K562 (cell line): Measurements from ENCODE around the gene TMEM100. TPM values are rescaled to one million over a fixed set of nuclear protein-coding genes. Genes with fewer than 3 reads are reported as not detected.
A peak's percentile ranks its signal among the peaks of the same experiment; 100 is the strongest.

Experiments used
- BCOR ChIP-seq: fragments of 450-650 bp; IDR thresholded peaks from 2 replicates; pipeline ENCODE4 v1.6.1; 2016
- BMI1 ChIP-seq: fragments of 150-350 bp; IDR thresholded peaks from 2 replicates; pipeline ENCODE4 v1.6.1; 2014; ENCODE audit warnings: low read length
- CREM ChIP-seq: IDR thresholded peaks from 2 replicates; pipeline ENCODE4 v1.6.1; 2014; ENCODE audit warnings: antibody characterized with exemption, low read depth
- DNMT1 ChIP-seq: fragments of 450-650 bp; IDR thresholded peaks from 2 replicates; pipeline ENCODE4 v1.6.1; 2016; ENCODE audit warnings: antibody characterized with exemption, mild to moderate bottlenecking
- DPF2 ChIP-seq: fragments of 450-650 bp; IDR thresholded peaks from 2 replicates; pipeline ENCODE4 v1.6.1; 2016
- FOXK1 ChIP-seq: sonication (generic); formaldehyde crosslinking; IDR thresholded peaks from 2 replicates; pipeline ENCODE4 v1.8.0; 2022; ENCODE audit warnings: missing genetic modification reagents, mild to moderate bottlenecking, borderline replicate concordance
- GABPB1 ChIP-seq: sonication (generic); formaldehyde crosslinking; IDR thresholded peaks from 2 replicates; pipeline ENCODE4 v1.8.0; 2022; ENCODE audit warnings: mild to moderate bottlenecking, missing genetic modification reagents
- GATAD2B ChIP-seq: fragments of 450-650 bp; IDR thresholded peaks from 2 replicates; pipeline ENCODE4 v1.6.1; 2017; ENCODE audit warnings: mild to moderate bottlenecking, borderline replicate concordance
- IFI16 ChIP-seq: fragments of 250-450 bp; sonication (Bioruptor Pico); IDR thresholded peaks from 2 replicates; pipeline ENCODE4 v2.1.2; 2022; ENCODE audit warnings: mild to moderate bottlenecking, inconsistent platforms
- NCOR1 ChIP-seq: fragments of 450-650 bp; IDR thresholded peaks from 2 replicates; pipeline ENCODE4 v1.6.1; 2016; ENCODE audit warnings: mild to moderate bottlenecking, moderate library complexity
- SMARCB1 ChIP-seq: IDR thresholded peaks from 2 replicates; pipeline ENCODE4 v1.6.1; 2011; ENCODE audit warnings: improper control_type of control experiment, low read depth; ENCODE audit not compliant: insufficient read length
- ZNF445 ChIP-seq: fragments of 250-450 bp; sonication (Bioruptor Pico); IDR thresholded peaks from 2 replicates; pipeline ENCODE4 v1.4.0; 2020; ENCODE audit warnings: low read depth, mild to moderate bottlenecking, moderate library complexity
- polyA plus RNA-seq, 8 experiments: library from polyadenylated mRNA; depleted of rRNA in 4 of 8; stranded (reverse) in 5 of 8; unstranded in 3 of 8; fragments of >200 nt; fragmentation: Nextera tagmentation in 2 of 8; fragmentation: Illumina TruSeq in 1 of 8; extraction: Ambion mirVana in 2 of 8; extraction: Trizol in 1 of 8; gene quantifications; 2 replicates each; pipeline versions ENCODE4 v1.2.1 to v1.2.3, GENCODE V29; 2011 to 2014; ENCODE audit warnings: inconsistent platforms in 1 of 8, missing spikeins in 1 of 8
- total RNA-seq, 7 experiments: library from RNA; depleted of rRNA in 6 of 7; stranded (reverse); fragments of >200 nt in 6 of 7; fragmentation: Illumina TruSeq in 2 of 7; extraction: Trizol in 2 of 7; gene quantifications; 2 replicates each; pipeline versions ENCODE4 v1.2.1 to v1.2.3, GENCODE V29; 2011 to 2021; ENCODE audit warnings: low replicate concordance in 1 of 7
- TF ChIP-seq, protein P1 (sequence below): sonication (generic); formaldehyde crosslinking; IDR thresholded peaks from 2 replicates; pipeline ENCODE4 v1.8.1; 2022; ENCODE audit warnings: missing genetic modification reagents
- TF ChIP-seq, protein P2 (sequence below): sonication (generic); formaldehyde crosslinking; IDR thresholded peaks from 2 replicates; pipeline ENCODE4 v1.8.0; 2022; ENCODE audit warnings: missing genetic modification reagents, mild to moderate bottlenecking, moderate library complexity, borderline replicate concordance
- TF ChIP-seq, protein P3 (sequence below): IDR thresholded peaks from 2 replicates; pipeline ENCODE4 v1.6.1; 2016; ENCODE audit warnings: missing genetic modification characterization, missing compliant biosample characterization
- TF ChIP-seq, protein P4 (sequence below): fragments of 450-650 bp; IDR thresholded peaks from 2 replicates; pipeline ENCODE4 v1.6.1; 2018; ENCODE audit not compliant: partially characterized antibody
- TF ChIP-seq, protein P5 (sequence below): IDR thresholded peaks from 3 replicates; pipeline ENCODE4 v1.6.1; 2011; ENCODE audit warnings: borderline replicate concordance, mild to moderate bottlenecking; ENCODE audit not compliant: insufficient read length, insufficient read depth
- TF ChIP-seq, protein P6 (sequence below), 3 experiments: IDR thresholded peaks in 2 of 3; conservative IDR thresholded peaks in 1 of 3; 2 replicates each; pipeline ENCODE4 v1.5.1; 2011 to 2012; ENCODE audit warnings: low read length in 3 of 3, mild to moderate bottlenecking in 3 of 3, control low read depth in 2 of 3, improper control_type of control experiment in 1 of 3, inconsistent platforms in 1 of 3, low read depth in 1 of 3, mixed read lengths in 1 of 3, moderate library complexity in 1 of 3; ENCODE audit not compliant: insufficient read depth in 2 of 3

Gene TMEM100
- total and polyA plus RNA-seq, 9 of the 15 experiments (the other 6 are each of a cell fraction or from before 2014, with no cell fraction given) = 0.12 to 0.50 (median 0.19) TPM

DNA sequence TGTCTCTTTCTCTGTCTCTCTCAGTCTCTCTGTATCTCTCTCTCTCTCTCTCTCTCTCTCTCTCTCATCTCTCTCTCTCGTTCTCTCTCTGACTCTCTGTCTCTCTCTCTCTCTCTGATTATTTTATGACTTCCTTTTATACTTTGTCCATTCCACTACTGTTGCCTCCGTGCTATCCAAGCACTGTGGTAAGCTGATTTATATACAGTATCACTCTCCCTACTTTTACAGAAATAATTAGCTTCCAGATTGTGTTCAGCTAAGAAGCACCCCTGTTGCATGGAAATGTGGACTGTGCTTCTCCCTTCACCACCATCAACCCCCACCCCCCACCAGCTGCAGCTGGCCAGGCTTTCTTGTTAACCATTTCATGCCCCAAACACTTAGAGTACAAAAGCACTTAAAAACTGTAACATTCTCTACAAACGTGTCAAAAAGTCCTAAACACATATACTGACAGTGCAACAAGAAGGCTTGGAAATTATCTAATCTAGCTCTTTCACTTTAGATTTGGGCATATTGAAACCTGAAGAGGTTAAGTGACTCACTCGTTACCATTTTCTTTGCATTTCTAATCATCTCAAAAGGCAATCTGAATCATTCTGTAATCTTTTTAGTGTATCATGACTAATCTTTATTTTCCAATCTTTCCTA is 11.6 kb upstream of the TMEM100 start (continued):
- TF ChIP-seq, protein P1, sequence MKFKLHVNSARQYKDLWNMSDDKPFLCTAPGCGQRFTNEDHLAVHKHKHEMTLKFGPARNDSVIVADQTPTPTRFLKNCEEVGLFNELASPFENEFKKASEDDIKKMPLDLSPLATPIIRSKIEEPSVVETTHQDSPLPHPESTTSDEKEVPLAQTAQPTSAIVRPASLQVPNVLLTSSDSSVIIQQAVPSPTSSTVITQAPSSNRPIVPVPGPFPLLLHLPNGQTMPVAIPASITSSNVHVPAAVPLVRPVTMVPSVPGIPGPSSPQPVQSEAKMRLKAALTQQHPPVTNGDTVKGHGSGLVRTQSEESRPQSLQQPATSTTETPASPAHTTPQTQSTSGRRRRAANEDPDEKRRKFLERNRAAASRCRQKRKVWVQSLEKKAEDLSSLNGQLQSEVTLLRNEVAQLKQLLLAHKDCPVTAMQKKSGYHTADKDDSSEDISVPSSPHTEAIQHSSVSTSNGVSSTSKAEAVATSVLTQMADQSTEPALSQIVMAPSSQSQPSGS (CRISPR knock-in tag) = no peak
- TF ChIP-seq, protein P2, sequence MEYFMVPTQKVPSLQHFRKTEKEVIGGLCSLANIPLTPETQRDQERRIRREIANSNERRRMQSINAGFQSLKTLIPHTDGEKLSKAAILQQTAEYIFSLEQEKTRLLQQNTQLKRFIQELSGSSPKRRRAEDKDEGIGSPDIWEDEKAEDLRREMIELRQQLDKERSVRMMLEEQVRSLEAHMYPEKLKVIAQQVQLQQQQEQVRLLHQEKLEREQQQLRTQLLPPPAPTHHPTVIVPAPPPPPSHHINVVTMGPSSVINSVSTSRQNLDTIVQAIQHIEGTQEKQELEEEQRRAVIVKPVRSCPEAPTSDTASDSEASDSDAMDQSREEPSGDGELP = 0 out of 2 replicates have a peak, but pooled peaks have one; percentile 27
- TF ChIP-seq DPF2 = 0 out of 2 replicates have a peak, but pooled peaks have one; percentile 26
- TF ChIP-seq, protein P3, sequence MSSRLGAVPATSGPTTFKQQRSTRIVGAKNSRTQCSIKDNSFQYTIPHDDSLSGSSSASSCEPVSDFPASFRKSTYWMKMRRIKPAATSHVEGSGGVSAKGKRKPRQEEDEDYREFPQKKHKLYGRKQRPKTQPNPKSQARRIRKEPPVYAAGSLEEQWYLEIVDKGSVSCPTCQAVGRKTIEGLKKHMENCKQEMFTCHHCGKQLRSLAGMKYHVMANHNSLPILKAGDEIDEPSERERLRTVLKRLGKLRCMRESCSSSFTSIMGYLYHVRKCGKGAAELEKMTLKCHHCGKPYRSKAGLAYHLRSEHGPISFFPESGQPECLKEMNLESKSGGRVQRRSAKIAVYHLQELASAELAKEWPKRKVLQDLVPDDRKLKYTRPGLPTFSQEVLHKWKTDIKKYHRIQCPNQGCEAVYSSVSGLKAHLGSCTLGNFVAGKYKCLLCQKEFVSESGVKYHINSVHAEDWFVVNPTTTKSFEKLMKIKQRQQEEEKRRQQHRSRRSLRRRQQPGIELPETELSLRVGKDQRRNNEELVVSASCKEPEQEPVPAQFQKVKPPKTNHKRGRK = peak; percentile 67
- no peak for TF ChIP-seq FOXK1 (CRISPR knock-in tag)
- no peak for TF ChIP-seq NCOR1
- no peak for TF ChIP-seq DNMT1
- TF ChIP-seq CREM = no peak
- no peak for TF ChIP-seq IFI16 (CRISPR knock-in tag)
- TF ChIP-seq, protein P4, sequence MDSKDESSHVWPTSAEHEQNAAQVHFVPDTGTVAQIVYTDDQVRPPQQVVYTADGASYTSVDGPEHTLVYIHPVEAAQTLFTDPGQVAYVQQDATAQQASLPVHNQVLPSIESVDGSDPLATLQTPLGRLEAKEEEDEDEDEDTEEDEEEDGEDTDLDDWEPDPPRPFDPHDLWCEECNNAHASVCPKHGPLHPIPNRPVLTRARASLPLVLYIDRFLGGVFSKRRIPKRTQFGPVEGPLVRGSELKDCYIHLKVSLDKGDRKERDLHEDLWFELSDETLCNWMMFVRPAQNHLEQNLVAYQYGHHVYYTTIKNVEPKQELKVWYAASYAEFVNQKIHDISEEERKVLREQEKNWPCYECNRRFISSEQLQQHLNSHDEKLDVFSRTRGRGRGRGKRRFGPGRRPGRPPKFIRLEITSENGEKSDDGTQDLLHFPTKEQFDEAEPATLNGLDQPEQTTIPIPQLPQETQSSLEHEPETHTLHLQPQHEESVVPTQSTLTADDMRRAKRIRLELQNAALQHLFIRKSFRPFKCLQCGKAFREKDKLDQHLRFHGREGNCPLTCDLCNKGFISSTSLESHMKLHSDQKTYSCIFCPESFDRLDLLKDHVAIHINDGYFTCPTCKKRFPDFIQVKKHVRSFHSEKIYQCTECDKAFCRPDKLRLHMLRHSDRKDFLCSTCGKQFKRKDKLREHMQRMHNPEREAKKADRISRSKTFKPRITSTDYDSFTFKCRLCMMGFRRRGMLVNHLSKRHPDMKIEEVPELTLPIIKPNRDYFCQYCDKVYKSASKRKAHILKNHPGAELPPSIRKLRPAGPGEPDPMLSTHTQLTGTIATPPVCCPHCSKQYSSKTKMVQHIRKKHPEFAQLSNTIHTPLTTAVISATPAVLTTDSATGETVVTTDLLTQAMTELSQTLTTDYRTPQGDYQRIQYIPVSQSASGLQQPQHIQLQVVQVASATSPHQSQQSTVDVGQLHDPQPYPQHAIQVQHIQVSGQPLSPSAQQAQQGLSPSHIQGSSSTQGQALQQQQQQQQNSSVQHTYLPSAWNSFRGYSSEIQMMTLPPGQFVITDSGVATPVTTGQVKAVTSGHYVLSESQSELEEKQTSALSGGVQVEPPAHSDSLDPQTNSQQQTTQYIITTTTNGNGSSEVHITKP = peak; percentile 86
- TF ChIP-seq, protein P5, sequence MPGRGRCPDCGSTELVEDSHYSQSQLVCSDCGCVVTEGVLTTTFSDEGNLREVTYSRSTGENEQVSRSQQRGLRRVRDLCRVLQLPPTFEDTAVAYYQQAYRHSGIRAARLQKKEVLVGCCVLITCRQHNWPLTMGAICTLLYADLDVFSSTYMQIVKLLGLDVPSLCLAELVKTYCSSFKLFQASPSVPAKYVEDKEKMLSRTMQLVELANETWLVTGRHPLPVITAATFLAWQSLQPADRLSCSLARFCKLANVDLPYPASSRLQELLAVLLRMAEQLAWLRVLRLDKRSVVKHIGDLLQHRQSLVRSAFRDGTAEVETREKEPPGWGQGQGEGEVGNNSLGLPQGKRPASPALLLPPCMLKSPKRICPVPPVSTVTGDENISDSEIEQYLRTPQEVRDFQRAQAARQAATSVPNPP = no peak
- 0 out of 2 replicates have a peak, but pooled peaks have one; percentile 53 for TF ChIP-seq GATAD2B
- no peak for TF ChIP-seq BMI1
- TF ChIP-seq, protein P6, sequence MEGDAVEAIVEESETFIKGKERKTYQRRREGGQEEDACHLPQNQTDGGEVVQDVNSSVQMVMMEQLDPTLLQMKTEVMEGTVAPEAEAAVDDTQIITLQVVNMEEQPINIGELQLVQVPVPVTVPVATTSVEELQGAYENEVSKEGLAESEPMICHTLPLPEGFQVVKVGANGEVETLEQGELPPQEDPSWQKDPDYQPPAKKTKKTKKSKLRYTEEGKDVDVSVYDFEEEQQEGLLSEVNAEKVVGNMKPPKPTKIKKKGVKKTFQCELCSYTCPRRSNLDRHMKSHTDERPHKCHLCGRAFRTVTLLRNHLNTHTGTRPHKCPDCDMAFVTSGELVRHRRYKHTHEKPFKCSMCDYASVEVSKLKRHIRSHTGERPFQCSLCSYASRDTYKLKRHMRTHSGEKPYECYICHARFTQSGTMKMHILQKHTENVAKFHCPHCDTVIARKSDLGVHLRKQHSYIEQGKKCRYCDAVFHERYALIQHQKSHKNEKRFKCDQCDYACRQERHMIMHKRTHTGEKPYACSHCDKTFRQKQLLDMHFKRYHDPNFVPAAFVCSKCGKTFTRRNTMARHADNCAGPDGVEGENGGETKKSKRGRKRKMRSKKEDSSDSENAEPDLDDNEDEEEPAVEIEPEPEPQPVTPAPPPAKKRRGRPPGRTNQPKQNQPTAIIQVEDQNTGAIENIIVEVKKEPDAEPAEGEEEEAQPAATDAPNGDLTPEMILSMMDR (IDR thresholded peaks at IDR 0.05 in 2 of 3, conservative IDR thresholded peaks at IDR 0.05 in 1 of 3; ENCODE audit: insufficient read depth in 2 of 3, low read depth in 1 of 3, low read length in 3 of 3) = no peak
- no peak for TF ChIP-seq BCOR
- TF ChIP-seq ZNF445 (CRISPR knock-in tag) = no peak
- no peak for TF ChIP-seq GABPB1
- no peak for TF ChIP-seq SMARCB1
